ENCODE measurements around the gene RND1. TPM values are rescaled to one million over a fixed set of nuclear protein-coding genes. Genes with fewer than 3 reads are reported as not detected.

Gene RND1
- total and polyA plus RNA-seq, 2 of the 8 experiments (the other 6 are each of a cell fraction or from before 2014, with no cell fraction given): 15.8 to 17.1 TPM

- TF ChIP-seq CHD7 (IDR thresholded peaks at IDR 0.05; ENCODE audit: insufficient replicate concordance, low read length) (no peak), KDM4A (IDR thresholded peaks at IDR 0.05; ENCODE audit: low read depth, low read length, severe bottlenecking) (no peak)
Observed at GRCh38 chr12:48832321-48833060, 33.2 kb downstream of the RND1 start (continued).
